Adrenal gland (tissue), 5 donors: ENCODE results near the gene FANCE.

Source experiments
- POLR2A ChIP-seq, 2 donors: fragments of 450-650 bp; IDR thresholded peaks; one replicate each; pipeline ENCODE4 v1.6.1; 2017; ENCODE audit warnings: antibody characterized with exemption in 2 of 2, mild to moderate bottlenecking in 2 of 2, moderate library complexity in 1 of 2
- TF ChIP-seq, protein P1 (sequence below), 6 experiments: fragments of 450-650 bp in 4 of 6; fragments of 200-600 bp in 2 of 6; sonication (generic) in 1 of 6; IDR thresholded peaks; 1 replicate in 5 of 6; 2 replicates in 1 of 6; pipeline versions ENCODE4 v1.5.1 to v1.8.0; 2016 to 2021; ENCODE audit warnings: antibody characterized with exemption in 6 of 6, mild to moderate bottlenecking in 2 of 6, moderate library complexity in 1 of 6
- donor health status: DM: no; HTN: no; CAD: no.

DNA sequence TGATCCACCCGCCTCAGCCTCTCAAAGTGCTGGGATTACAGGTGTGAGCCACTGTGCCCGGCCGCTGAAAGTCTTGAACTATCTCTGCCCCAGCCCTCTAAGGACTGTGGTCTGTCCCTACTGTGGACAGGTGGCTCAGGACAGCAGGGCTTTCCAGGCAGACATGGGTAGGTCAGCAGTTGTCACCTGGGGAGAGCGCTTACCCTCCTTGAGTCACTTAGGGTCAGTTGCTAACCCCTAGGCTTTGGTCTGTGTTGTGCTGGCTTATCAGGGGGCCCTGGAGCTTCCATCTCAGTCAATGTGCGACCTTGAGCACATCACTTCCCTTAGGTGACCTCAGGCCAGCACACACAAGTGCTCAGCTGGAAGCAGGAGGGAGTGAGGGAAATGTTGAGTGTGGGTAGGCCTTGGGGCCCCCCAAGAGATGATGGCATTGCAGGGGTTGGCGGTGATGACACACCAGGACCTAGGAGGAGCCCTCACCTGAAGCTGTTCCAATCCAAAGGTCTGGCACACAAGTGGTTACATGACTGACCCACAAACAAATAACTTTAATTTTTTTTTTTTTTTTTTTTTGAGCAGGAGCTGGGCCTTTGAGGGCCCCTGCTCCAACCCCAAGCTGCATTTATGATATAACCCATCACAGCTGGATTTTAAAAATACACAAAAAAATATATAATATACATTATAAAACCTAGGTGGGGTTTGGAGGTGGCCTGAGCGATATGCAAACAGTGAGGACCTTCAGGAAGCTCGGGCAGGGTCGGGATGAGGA, 21.1 kb downstream of the FANCE start:
- TF ChIP-seq, protein P1, sequence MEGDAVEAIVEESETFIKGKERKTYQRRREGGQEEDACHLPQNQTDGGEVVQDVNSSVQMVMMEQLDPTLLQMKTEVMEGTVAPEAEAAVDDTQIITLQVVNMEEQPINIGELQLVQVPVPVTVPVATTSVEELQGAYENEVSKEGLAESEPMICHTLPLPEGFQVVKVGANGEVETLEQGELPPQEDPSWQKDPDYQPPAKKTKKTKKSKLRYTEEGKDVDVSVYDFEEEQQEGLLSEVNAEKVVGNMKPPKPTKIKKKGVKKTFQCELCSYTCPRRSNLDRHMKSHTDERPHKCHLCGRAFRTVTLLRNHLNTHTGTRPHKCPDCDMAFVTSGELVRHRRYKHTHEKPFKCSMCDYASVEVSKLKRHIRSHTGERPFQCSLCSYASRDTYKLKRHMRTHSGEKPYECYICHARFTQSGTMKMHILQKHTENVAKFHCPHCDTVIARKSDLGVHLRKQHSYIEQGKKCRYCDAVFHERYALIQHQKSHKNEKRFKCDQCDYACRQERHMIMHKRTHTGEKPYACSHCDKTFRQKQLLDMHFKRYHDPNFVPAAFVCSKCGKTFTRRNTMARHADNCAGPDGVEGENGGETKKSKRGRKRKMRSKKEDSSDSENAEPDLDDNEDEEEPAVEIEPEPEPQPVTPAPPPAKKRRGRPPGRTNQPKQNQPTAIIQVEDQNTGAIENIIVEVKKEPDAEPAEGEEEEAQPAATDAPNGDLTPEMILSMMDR (IDR thresholded peaks at IDR 0.05), result no peak
- no peak for TF ChIP-seq POLR2A (IDR thresholded peaks at IDR 0.05)
